ENCODE data around the gene C19orf38. TPM values are rescaled to one million over a fixed set of nuclear protein-coding genes. Genes with fewer than 3 reads are reported as not detected.
"Not testable (repeated sequence)": the region's sequence is repeated elsewhere in the genome, so short reads cannot be mapped to it uniquely, and the experiment has no call there.

The C19orf38 gene
- total RNA-seq, 2 experiments from 2014 or later = 4.4 to 4.8 TPM

DNA sequence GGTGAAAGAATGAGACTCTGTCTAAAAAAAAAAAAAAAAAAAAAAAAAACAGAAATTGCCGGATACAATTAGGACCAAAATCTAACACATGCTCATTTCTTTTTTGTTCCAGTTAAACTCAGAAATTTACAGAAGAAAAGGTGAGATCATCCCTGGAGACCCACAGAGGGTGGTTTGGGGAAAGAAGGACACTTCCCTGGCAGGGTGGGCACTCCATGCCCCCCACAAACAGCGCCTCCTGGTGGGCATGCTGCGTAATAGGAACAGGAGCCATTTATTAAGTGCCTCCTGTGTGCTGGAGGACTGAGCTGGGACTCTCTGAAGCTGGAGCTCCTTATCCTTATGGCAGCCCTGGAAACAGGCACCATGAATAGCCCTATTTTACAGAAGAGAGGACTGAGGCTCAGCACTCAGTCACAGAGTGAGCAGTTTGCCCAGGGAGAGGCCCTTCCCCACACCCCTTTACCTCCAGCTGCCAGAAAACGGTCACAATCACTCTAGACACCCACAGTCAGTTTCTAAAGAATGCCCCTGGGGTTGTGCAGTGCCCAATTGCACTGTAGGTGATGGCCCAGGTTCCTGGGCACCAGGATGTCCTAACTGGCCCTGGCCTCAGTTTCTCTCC lies 10.1 kb downstream of the C19orf38 start:
- Mint-ChIP-seq H3K27ac (no peak overlapping the region), H3K36me3 (ENCODE audit: low read depth) (no peaks in the 10 kb centered on the region), H3K4me1 (ENCODE audit: low read depth) (no peaks in the 10 kb centered on the region), H3K9me3 (no peaks in the 10 kb centered on the region), H3K4me3 (no peak overlapping the region), H3K27me3 (ENCODE audit: low read depth) (no peaks in the 10 kb centered on the region)
- CTCF ChIA-PET = interaction anchor here (0.6 to 1.9 kb wide), 20 partner anchors 10 to 335 kb away, joined by 3 to 11 read pairs (median 3); partner anchors contain the start of genes DNM2 and TMED1
- DNase-seq = peak; percentile 47
- intact Hi-C loops (cut with micrococcal nuclease) = loop anchor here (1.0 kb wide), 1 partner anchor 141 kb away; no protein-coding TSS in a partner anchor

DNA sequence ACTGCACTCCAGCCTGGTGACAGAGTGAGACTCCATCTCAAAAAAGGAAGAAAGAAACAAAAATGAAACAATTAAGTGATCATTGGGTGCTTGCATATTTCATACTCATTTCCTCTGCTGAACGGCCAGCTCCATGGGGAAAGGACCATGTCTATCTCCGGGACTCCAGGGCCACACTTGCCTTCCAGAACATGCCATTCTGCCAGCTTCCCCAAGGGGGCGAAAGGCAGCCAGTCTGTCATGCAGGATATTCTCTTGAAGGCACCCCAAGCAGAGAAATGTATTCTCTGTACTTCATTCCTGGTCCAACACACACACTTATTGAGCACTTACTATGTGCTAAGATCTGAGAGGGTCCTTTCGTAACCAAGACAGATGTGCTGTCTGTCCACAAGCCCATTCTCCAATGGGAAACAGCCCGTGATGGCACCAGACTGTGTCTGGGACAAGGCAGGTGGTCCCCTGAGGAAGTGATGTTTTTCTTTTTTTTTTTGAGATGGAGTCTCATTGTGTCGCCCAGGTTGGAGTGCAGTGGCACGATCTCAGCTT lies 13.0 kb downstream of the C19orf38 start:
- Mint-ChIP-seq H3K4me3 (no peak overlapping the region), H3K27ac (no peak overlapping the region), H3K9me3 (no peaks in the 10 kb centered on the region), H3K27me3 (ENCODE audit: low read depth) (no peaks in the 10 kb centered on the region), H3K36me3 (ENCODE audit: low read depth) (no peaks in the 10 kb centered on the region), H3K4me1 (ENCODE audit: low read depth) (peaks cover 9% of the 10 kb centered on the region)
- intact Hi-C loops (cut with micrococcal nuclease) = no loop called here
- peak; percentile 51 for DNase-seq
- CTCF ChIA-PET = interaction anchor here (0.6 to 7.2 kb wide), 7 partner anchors 10 to 313 kb away, joined by 3 to 99 read pairs (median 3); partner anchors contain the start of gene DNM2

DNA sequence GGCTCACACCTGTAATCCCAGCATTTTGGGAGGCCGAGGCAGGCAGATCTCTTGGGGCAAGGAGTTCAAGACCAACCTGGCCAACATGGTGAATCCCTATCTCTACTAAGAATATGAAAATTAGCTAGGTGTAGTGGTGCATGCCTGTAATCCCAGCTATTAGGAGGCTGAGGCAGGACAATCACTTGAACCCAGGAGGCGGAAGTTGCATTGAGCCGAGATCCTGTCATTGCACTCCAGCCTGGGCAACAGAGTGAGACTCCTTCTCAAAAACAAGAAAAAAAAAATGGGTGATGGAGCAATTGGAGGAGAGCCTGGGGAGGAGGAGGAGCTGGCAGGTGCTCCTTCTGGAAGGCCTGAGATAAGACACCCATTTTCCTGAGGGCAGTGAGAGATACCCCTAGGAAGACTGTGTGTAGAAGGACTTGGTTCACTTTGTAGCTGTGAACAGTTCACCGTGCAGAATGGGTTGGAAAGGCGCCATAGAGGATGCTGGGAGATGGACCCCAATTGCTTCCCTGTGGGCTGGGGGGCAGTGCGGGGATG lies 14.4 kb downstream of the C19orf38 start:
- Mint-ChIP-seq H3K36me3 (ENCODE audit: low read depth) (no peaks in the 10 kb centered on the region), H3K4me3 (no peak overlapping the region), H3K27me3 (ENCODE audit: low read depth) (no peaks in the 10 kb centered on the region), H3K27ac (no peak overlapping the region), H3K4me1 (ENCODE audit: low read depth) (peaks cover 9% of the 10 kb centered on the region), H3K9me3 (no peaks in the 10 kb centered on the region)
- CTCF ChIA-PET = interaction anchor here (0.6 to 7.2 kb wide), 5 partner anchors 9 to 161 kb away, joined by 3 to 99 read pairs (median 20); partner anchors contain the start of genes DNM2 and QTRT1
- no peak for DNase-seq
- intact Hi-C loops (cut with micrococcal nuclease) = no loop called here

DNA sequence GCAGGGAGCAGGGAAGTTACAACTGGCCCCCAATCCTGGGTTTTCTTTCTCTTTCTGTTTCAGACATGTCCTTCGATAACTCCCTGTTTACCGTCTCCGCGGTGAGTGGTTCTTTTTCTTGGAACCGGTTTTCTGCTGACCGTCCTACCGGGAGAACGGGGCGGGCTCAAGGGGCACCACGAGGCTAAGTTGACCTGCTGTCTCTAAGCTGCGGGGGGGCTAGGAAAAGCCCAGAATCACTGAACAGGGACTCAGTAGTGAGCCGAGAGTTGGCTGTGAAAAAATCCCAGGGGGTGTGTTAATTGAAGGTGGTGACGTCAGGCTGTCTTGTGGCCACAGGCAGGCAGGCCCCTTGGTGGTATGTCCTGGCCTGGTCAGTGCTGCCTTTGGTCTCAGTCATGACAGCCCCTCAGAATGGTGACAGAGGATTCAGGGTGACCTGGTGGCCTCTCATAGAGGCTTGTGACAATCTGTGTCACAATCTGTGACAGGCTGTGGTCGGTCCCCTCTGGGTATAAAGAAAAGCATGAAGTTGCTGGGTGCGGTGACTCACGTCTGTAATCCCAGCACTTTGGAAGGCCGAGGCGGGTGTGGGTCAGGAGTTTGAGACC lies 15.0 kb downstream of the C19orf38 start:
- Mint-ChIP-seq H3K27me3 (ENCODE audit: low read depth) (no peaks in the 10 kb centered on the region), H3K9me3 (no peaks in the 10 kb centered on the region), H3K36me3 (ENCODE audit: low read depth) (no peaks in the 10 kb centered on the region), H3K4me3 (no peak overlapping the region), H3K27ac (no peak overlapping the region), H3K4me1 (ENCODE audit: low read depth) (peaks cover 14% of the 10 kb centered on the region)
- intact Hi-C loops (cut with micrococcal nuclease) = no loop called here
- CTCF ChIA-PET = interaction anchor here (0.6 to 7.2 kb wide), 15 partner anchors 9 to 161 kb away, joined by 3 to 99 read pairs (median 15); partner anchors contain the start of genes C19orf38, DNM2, QTRT1 and TMED1
- DNase-seq = no peak

DNA sequence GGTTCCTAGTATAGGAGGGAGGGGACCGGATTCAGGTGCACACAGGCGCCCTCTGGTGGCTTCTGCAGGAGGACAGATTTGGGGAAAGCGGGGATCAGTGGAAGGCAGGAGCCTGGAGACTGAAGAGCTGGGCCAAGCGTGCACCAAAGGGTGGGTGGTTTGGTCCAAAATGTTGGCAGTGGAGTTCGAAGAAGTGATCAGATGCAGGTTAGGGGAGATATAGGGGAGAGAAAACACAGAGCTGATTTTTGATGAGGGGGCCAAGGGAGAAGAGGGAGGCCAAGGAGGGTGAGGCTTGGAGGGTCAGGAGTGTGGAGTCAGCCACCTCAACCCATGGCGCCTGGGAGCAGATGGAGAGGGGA lies 16.3 kb downstream of the C19orf38 start:
- peak; percentile 94 for DNase-seq
- CTCF ChIA-PET = interaction anchor here (0.5 to 7.2 kb wide), 35 partner anchors 10 to 342 kb away, joined by 3 to 99 read pairs (median 4); partner anchors contain the start of genes C19orf38, DNM2, QTRT1 and TMED1
- no peak overlapping the region for H3K27ac Mint-ChIP-seq
- no peaks in the 10 kb centered on the region for H3K9me3 Mint-ChIP-seq
- no peak overlapping the region for H3K4me3 Mint-ChIP-seq
- no peaks in the 10 kb centered on the region for H3K27me3 Mint-ChIP-seq (ENCODE audit: low read depth)
- H3K4me1 Mint-ChIP-seq (ENCODE audit: low read depth) = peaks cover 15% of the 10 kb centered on the region
- H3K36me3 Mint-ChIP-seq (ENCODE audit: low read depth) = no peaks in the 10 kb centered on the region
- intact Hi-C loops (cut with micrococcal nuclease) = loop anchor here (1.0 to 2.0 kb wide), 3 partner anchors 28 to 147 kb away; partner anchors contain the start of gene TMED1

DNA sequence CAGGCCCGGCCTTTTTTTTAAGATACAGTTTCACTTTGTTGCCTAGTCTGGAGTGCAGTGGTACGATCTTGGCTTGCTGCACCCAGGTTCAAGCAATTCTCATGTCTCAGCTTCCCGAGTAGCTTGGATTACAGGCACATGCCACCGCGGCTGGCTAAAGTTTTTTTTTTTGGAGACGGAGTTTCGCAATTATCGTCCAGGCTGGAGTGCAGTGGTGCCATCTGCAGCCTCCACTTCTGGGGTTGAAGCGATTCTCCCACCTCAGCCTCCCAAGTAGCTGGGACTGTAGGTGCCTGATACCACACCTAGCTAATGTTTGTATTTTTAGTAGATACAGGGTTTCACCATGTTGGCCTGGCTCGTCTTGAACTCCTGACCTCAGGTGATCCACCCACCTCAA lies 18.3 kb downstream of the C19orf38 start:
- H3K9me3 Mint-ChIP-seq = no peaks in the 10 kb centered on the region
- CTCF ChIA-PET = interaction anchor here (0.6 to 7.2 kb wide), 5 partner anchors 8 to 451 kb away, joined by 5 to 99 read pairs (median 33); partner anchors contain the start of gene DNM2
- intact Hi-C loops (cut with micrococcal nuclease) = no loop called here
- DNase-seq = no peak
- H3K27me3 Mint-ChIP-seq (ENCODE audit: low read depth) = no peaks in the 10 kb centered on the region
- H3K27ac Mint-ChIP-seq = no peak overlapping the region
- H3K36me3 Mint-ChIP-seq (ENCODE audit: low read depth) = no peaks in the 10 kb centered on the region
- no peak overlapping the region for H3K4me3 Mint-ChIP-seq
- H3K4me1 Mint-ChIP-seq (ENCODE audit: low read depth) = peaks cover 22% of the 10 kb centered on the region

DNA sequence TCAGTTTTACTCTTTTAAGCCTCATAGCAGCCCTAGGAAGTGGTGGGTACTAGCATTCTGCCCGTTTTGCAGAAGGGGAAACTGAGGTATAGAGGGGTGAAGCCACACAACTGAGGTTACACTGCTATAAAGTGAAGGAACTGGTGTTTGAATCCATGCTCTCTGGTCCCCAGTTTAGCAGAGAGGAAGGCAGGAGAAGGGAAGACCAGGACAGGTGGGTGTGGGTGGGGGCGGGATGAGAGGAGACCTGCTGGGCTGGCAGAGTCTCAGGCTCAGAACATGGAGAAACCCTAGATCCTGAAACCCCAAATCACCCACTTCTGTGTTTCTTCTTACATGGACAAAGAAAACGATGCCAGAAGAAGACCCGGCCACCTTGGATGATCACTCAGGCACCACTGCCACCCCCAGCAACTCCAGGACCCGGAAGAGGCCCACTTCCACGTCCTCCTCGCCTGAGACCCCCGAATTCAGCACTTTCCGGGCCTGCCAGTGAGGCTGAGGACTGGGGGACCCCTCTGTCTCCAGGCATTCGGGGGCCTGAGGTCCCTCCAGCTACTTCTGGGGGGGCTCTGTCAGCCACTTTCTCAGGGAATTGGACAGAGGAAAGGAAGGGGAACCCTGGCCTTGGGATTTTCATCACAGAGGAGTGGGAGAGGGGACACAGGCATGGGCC lies 20.8 kb downstream of the C19orf38 start:
- Mint-ChIP-seq H3K27ac (peak overlapping the region; percentile 53), H3K27me3 (ENCODE audit: low read depth) (no peaks in the 10 kb centered on the region), H3K4me1 (ENCODE audit: low read depth) (peaks cover 34% of the 10 kb centered on the region), H3K36me3 (ENCODE audit: low read depth) (peaks cover under 1% of the 10 kb centered on the region), H3K9me3 (no peaks in the 10 kb centered on the region), H3K4me3 (no peak overlapping the region)
- no peak for DNase-seq
- CTCF ChIA-PET = interaction anchor here (1.5 to 2.0 kb wide), 2 partner anchors 10 to 166 kb away, joined by 6 to 7 read pairs; no protein-coding TSS in a partner anchor
- intact Hi-C loops (cut with micrococcal nuclease) = no loop called here

DNA sequence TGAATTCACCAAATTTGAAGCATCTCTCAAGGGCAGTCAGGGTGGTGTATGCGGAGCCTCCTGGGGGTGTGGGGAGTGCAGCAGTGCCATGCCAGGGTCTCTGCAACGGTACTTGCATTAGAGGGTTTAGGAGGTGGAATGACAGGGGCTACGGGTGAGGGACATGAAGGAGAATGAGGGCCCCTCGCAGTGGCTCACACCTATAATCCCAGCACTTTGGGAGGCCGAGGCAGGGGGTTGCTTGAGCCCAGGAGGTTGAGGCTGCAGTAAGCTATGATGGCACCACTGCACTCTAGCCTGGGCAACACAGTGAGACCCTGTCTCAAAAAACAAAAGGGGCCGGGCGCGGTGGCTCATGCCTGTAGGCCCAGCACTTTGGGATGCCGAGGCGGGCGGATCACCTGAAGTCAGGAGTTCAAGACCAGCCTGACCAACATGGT lies 21.7 kb downstream of the C19orf38 start:
- H3K4me1 Mint-ChIP-seq (ENCODE audit: low read depth) = peaks cover 31% of the 10 kb centered on the region
- DNase-seq; H3K36me3 Mint-ChIP-seq (ENCODE audit: low read depth); H3K27me3 Mint-ChIP-seq (ENCODE audit: low read depth); H3K9me3 Mint-ChIP-seq: not testable (repeated sequence)
- CTCF ChIA-PET = interaction anchor here (0.6 to 0.8 kb wide), 2 partner anchors 11 to 27 kb away, joined by 3 to 4 read pairs; no protein-coding TSS in a partner anchor
- H3K4me3 Mint-ChIP-seq = peak overlapping the region; percentile 85
- peak overlapping the region; percentile 93 for H3K27ac Mint-ChIP-seq
- intact Hi-C loops (cut with micrococcal nuclease) = loop anchor here (2.0 kb wide), 1 partner anchor 301 kb away; the partner anchor contains the start of gene CDKN2D

DNA sequence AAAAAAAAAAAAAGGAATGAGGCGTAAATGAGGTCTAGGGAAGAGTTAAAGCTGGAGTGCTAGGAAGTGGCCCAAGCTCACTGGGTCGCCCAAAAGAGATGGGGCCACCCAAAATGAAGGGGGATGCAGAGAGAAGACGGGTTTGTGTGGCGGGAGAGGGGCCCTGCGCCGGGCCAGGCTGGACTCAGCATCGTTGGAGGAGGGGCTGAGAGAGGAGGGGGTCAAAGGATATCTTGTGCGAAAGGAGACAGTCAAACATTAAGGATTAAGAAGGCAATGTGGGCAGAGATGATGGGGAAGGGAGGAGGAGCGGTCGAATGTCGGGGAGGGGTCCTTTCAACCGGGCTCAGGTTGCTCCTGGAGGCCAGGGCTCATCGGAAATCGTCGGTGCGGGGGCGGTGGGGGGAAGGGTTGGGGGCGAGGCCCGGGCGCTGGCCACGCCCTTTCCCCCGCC lies 22.3 kb downstream of the C19orf38 start:
- Mint-ChIP-seq H3K27ac (peak overlapping the region; percentile 93), H3K36me3 (ENCODE audit: low read depth) (peaks cover 1% of the 10 kb centered on the region), H3K9me3 (no peaks in the 10 kb centered on the region), H3K4me1 (ENCODE audit: low read depth) (peaks cover 31% of the 10 kb centered on the region), H3K27me3 (ENCODE audit: low read depth) (no peaks in the 10 kb centered on the region), H3K4me3 (peak overlapping the region; percentile 85)
- no peak for DNase-seq
- CTCF ChIA-PET = interaction anchor here (0.6 to 1.0 kb wide), 10 partner anchors 12 to 223 kb away, joined by 3 to 5 read pairs (median 3); partner anchors contain the start of gene TMED1
- intact Hi-C loops (cut with micrococcal nuclease) = loop anchor here (2.0 kb wide), 1 partner anchor 302 kb away; the partner anchor contains the start of gene CDKN2D

DNA sequence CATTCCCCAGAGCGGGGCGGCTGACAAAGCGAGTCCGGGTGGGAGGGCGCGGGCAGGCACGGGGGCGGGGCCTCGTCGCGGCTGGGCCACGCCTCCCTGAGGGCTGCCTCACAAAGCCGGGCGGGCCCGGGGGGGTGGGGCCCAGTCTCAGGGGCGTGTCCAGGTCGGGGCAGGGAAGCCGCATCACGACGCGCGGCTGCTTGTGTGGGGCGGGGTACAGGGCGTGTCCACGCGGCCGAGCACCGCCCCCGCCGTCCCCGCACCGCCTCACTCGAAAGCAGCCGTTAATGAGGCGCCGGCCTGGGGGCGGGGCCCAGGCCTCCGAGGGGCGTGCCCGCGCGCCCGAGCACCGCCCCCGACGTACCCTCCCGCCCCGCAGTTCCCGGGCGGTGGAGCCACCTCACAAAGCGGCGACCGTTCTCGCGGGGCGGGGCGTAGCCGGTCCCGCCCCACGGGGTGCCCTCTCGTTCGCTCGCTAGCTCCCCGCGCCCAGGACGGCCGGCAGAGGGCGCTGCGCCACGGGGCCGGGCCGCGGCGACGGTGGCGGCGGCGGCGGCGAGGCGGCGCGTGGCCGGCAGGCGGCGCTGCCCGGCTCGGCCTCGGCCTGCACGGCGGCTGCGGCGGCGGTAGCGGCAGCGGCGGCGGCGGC lies 22.9 kb downstream of the C19orf38 start, which contains the start of gene CARM1:
Gene CARM1 (plus strand): TSS at position 599 of the 649 bp plus-strand sequence. CDS start 150 bp downstream, outside the sequence.
- no peaks in the 10 kb centered on the region for H3K27me3 Mint-ChIP-seq (ENCODE audit: low read depth)
- DNase-seq = peak; percentile 99
- CTCF ChIA-PET = interaction anchor here (0.6 to 1.0 kb wide), 8 partner anchors 12 to 222 kb away, joined by 3 to 5 read pairs (median 3); partner anchors contain the start of gene TMED1
- peak within 1 kb of the TSS; percentile 85 for H3K4me3 Mint-ChIP-seq
- intact Hi-C loops (cut with micrococcal nuclease) = loop anchor here (1.0 to 2.0 kb wide), 8 partner anchors 35 to 503 kb away; partner anchors contain the start of genes CDKN2D, ILF3, SWSAP1 and TIMM29
- peak within 1 kb of the TSS; percentile 93 for H3K27ac Mint-ChIP-seq
- H3K4me1 Mint-ChIP-seq (ENCODE audit: low read depth) = peaks cover 31% of the 10 kb centered on the region
- no peaks in the 10 kb centered on the region for H3K9me3 Mint-ChIP-seq
- peaks cover 1% of the 10 kb centered on the region for H3K36me3 Mint-ChIP-seq (ENCODE audit: low read depth)
